Psoas muscle (tissue), 8 donors: Measurements from ENCODE around the gene BSG. TPM values are rescaled to one million over a fixed set of nuclear protein-coding genes. Genes with fewer than 3 reads are reported as not detected.
"Not testable (repeated sequence)": the region's sequence is repeated elsewhere in the genome, so short reads cannot be mapped to it uniquely, and the experiment has no call there.

Source experiments
- ATAC-seq, 4 donors: fragments of 200-7000 bp; cut with Tn5 transposase; one replicate each; pipeline ENCODE4 v1.9.1; 2020; ENCODE audit warnings: moderate library complexity in 3 of 4, mild to moderate bottlenecking in 2 of 4
- DNase-seq, 2 donors: peaks; one replicate each; pipeline ENCODE4 v3.0.0-alpha.2; 2020
- H3K27ac ChIP-seq: fragments of 200-600 bp; one replicate; pipeline ENCODE4 v1.8.0; 2022
- H3K27me3 ChIP-seq, 3 donors: fragments of 200-600 bp in 1 of 3; one replicate each; pipeline versions ENCODE4 v1.6.1 to v1.8.0; 2013 to 2022; ENCODE audit warnings: low read length in 2 of 3, mild to moderate bottlenecking in 2 of 3, moderate library complexity in 1 of 3; ENCODE audit not compliant: insufficient read depth in 3 of 3
- H3K36me3 ChIP-seq, 2 donors: fragments of 200-600 bp in 1 of 2; one replicate each; pipeline versions ENCODE4 v1.6.1 to v1.8.0; 2013 to 2022; ENCODE audit warnings: low read depth in 1 of 2, mild to moderate bottlenecking in 1 of 2, moderate library complexity in 1 of 2; ENCODE audit not compliant: insufficient read depth in 1 of 2
- H3K4me1 ChIP-seq: fragments of 200-600 bp; one replicate; pipeline ENCODE4 v1.8.0; 2022
- H3K4me3 ChIP-seq: fragments of 200-600 bp; one replicate; pipeline ENCODE4 v1.8.0; 2022; ENCODE audit warnings: mild to moderate bottlenecking
- H3K9me3 ChIP-seq: fragments of 200-600 bp; one replicate; pipeline ENCODE4 v1.8.0; 2022
- CTCF ChIP-seq: fragments of 200-600 bp; IDR thresholded peaks from one replicate; pipeline ENCODE4 v1.8.0; 2022; ENCODE audit warnings: antibody characterized with exemption
- WGBS, 3 donors: extraction: QIAGEN DNeasy Blood & Tissue Kit; methylation state at CpG; one replicate each; pipeline versions ENCODE4 v1.1.6 to v1.1.7; 2013; 5-methylcytosine and 5-hydroxymethylcytosine counted together
- intact Hi-C, 2 donors: fragments of 100-400 bp; cut with DNase I; formaldehyde crosslinking; loops; one replicate each; pipeline versions ENCODE4 v1.11.0 to v1.14.2; 2022
- polyA plus RNA-seq, 3 donors: library from polyadenylated mRNA; stranded (reverse); fragments of 200-250 nt; gene quantifications; one replicate each; pipeline ENCODE4 v1.2.3, GENCODE V29; 2013
- total RNA-seq, 4 donors: library from RNA; stranded (reverse); fragmentation: NEBNext Ultra II Directional in 2 of 4; extraction: Animal tissue kit (Norgen Biotek cat#: 25700) in 2 of 4; gene quantifications; one replicate each; pipeline versions ENCODE4 v1.2.1 to v1.2.4, GENCODE V29; 2021 to 2023
- donor health status: healthy with polysubstance abuse.
- donor health status: DM: no; HTN: no; CAD: no; lungs with moderate emphysema.
- donor health status: Bipolar disorder and iron deficiency.
- donor health status: healthy.
- donor health status: DM: yes; HTN: yes; CAD: no.
- donor health status: DM: no; HTN: no; CAD: no.
- donor health status: DM: no; HTN: no; CAD: no.
- donor health status: DM: yes; HTN: yes; CAD: no.

Gene BSG
- total and polyA plus RNA-seq, 7 donors, result 172 to 381 (median 299) TPM

GRCh38 chr19:584240-585001 is 12.0 kb downstream of the BSG start:
- Histone ChIP-seq H3K4me1 (peaks cover 7% of the 10 kb centered on the region), H3K4me3 (no peak overlapping the region), H3K36me3 (peaks cover 4 to 38% of the 10 kb centered on the region in 2 donors), H3K9me3 (no peaks in the 10 kb centered on the region), H3K27ac (no peak overlapping the region), H3K27me3 (peaks cover 0 to 17% (median 9%) of the 10 kb centered on the region in 3 donors)
- ATAC-seq (peak; percentile 71 to 80 (median 74)), DNase-seq (peak; percentile 57 to 82)
- WGBS, 3 donors, result 11 to 25% (median 15%) methylated on average over 37 to 38 of the region's 38 CpGs
- intact Hi-C loops, result loop anchor here in 1 of 2 donors (10.0 kb wide), 1 partner anchor 150 kb away; no protein-coding TSS in a partner anchor
- TF ChIP-seq CTCF, result peak; percentile 74

GRCh38 chr19:585146-585545 is 12.8 kb downstream of the BSG start:
- ATAC-seq, result peak; percentile 0 to 6 (median 3)
- not testable (repeated sequence) for H3K27ac ChIP-seq, H3K4me3 ChIP-seq, H3K4me1 ChIP-seq, DNase-seq, H3K9me3 ChIP-seq
- H3K27me3 ChIP-seq, result peaks cover 0 to 18% (median 10%) of the 10 kb centered on the region in 3 donors
- H3K36me3 ChIP-seq, result peaks cover 4 to 30% of the 10 kb centered on the region in 2 donors
- WGBS, 3 donors, result 75 to 77% (median 76%) methylated on average over 20 to 34 of the region's 34 CpGs
- intact Hi-C loops, result loop anchor here in 1 of 2 donors (10.0 kb wide), 1 partner anchor 150 kb away; no protein-coding TSS in a partner anchor

- H3K27me3 ChIP-seq, result peaks cover 0 to 22% (median 14%) of the 10 kb centered on the region in 3 donors
- ATAC-seq (peak in 2 of 4 donors; percentile 3 to 11), DNase-seq (no peak)
- WGBS, 3 donors, result 56 to 62% (median 60%) methylated on average over 9 to 10 of the region's 10 CpGs
- H3K4me1 ChIP-seq, result peaks cover 5% of the 10 kb centered on the region
- TF ChIP-seq CTCF, result no peak
- H3K36me3 ChIP-seq, result peaks cover 4 to 26% of the 10 kb centered on the region in 2 donors
- no peak overlapping the region for H3K27ac ChIP-seq
- no peak overlapping the region for H3K4me3 ChIP-seq
- no peaks in the 10 kb centered on the region for H3K9me3 ChIP-seq
- intact Hi-C loops, result loop anchor here in 1 of 2 donors (10.0 kb wide), 1 partner anchor 149 kb away; no protein-coding TSS in a partner anchor
These were observed 13.2 kb downstream of the BSG start for GRCh38 chr19:585551-586110.

GRCh38 chr19:588093-588740 is 15.8 kb downstream of the BSG start:
- peak in 1 of 4 donors; percentile 9 for ATAC-seq
- Histone ChIP-seq H3K27ac (no peak overlapping the region), H3K27me3 (peaks cover 0 to 40% (median 20%) of the 10 kb centered on the region in 3 donors), H3K36me3 (peaks cover 0 to 2% of the 10 kb centered on the region in 2 donors), H3K4me1 (peaks cover 5% of the 10 kb centered on the region), H3K9me3 (no peaks in the 10 kb centered on the region), H3K4me3 (no peak overlapping the region)
- WGBS, 3 donors, result 5 to 6% (median 5%) methylated on average over 30 to 41 of the region's 41 CpGs
- intact Hi-C loops, result loop anchor here in 1 of 2 donors (10.0 kb wide), 1 partner anchor 147 kb away; no protein-coding TSS in a partner anchor
- no peak for TF ChIP-seq CTCF
- DNase-seq, result peak in 1 of 2 donors; percentile 61
